CD4-positive, alpha-beta memory T cell (primary cell): ENCODE data around the gene ZNF619. TPM values are rescaled to one million over a fixed set of nuclear protein-coding genes. Genes with fewer than 3 reads are reported as not detected.
A peak's percentile ranks its signal among the peaks of the same experiment; 100 is the strongest.

ENCODE experiments used
- CTCF ChIA-PET: fragments of 350-600 bp; sonication (Branson Sonifier 250); formaldehyde crosslinking; loops from one replicate; lab custom pipeline; 2021; ENCODE audit warnings: inconsistent platforms; ENCODE audit not compliant: partially characterized antibody; lab: Charles Lee
- POLR2A ChIA-PET: fragments of 350-600 bp; sonication (Branson Sonifier 250); formaldehyde crosslinking; loops from one replicate; lab custom pipeline; 2021; ENCODE audit not compliant: partially characterized antibody; lab: Charles Lee
- DNase-seq, 5 donors: peaks; one replicate each; pipeline versions ENCODE4 v3.0.0 to v3.0.0-alpha.2; 2020 to 2022; ENCODE audit warnings: mixed read lengths in 1 of 5
- H3K27ac ChIP-seq: one replicate; pipeline ENCODE4 v1.7.0; 2013; ENCODE audit warnings: low read depth, low read length
- H3K27me3 ChIP-seq: 2 replicates; pipeline ENCODE4 v1.7.0; 2013; ENCODE audit warnings: mild to moderate bottlenecking, low read length, moderate library complexity; ENCODE audit not compliant: insufficient read depth
- H3K36me3 ChIP-seq: 2 replicates; pipeline ENCODE4 v1.7.0; 2013; ENCODE audit warnings: mild to moderate bottlenecking, low read length, moderate library complexity; ENCODE audit not compliant: insufficient read depth
- H3K4me1 ChIP-seq: 2 replicates; pipeline ENCODE4 v1.7.0; 2013; ENCODE audit warnings: mild to moderate bottlenecking, low read length, moderate library complexity; ENCODE audit not compliant: insufficient read depth
- H3K4me3 ChIP-seq, 2 donors: one replicate each; pipeline ENCODE4 v1.7.0; 2013; ENCODE audit warnings: low read length in 2 of 2, mild to moderate bottlenecking in 1 of 2
- H3K9me3 ChIP-seq, 2 donors: one replicate each; pipeline ENCODE4 v1.7.0; 2013; ENCODE audit warnings: low read length in 2 of 2, control low read depth in 1 of 2; ENCODE audit not compliant: control insufficient read depth in 1 of 2
- H3K27ac Mint-ChIP-seq, 7 donors: one replicate each; pipeline ENCODE4 v1.8.0; 2020 to 2021; ENCODE audit warnings: mixed read lengths in 7 of 7, mild to moderate bottlenecking in 6 of 7, inconsistent platforms in 3 of 7, moderate library complexity in 3 of 7
- H3K27me3 Mint-ChIP-seq, 2 donors: one replicate each; pipeline ENCODE4 v1.8.0; 2020 to 2021; ENCODE audit warnings: mixed read lengths in 2 of 2
- H3K36me3 Mint-ChIP-seq, 2 donors: one replicate each; pipeline ENCODE4 v1.8.0; 2020 to 2021; ENCODE audit warnings: mixed read lengths in 2 of 2, inconsistent platforms in 1 of 2, mild to moderate bottlenecking in 1 of 2
- H3K4me1 Mint-ChIP-seq, 4 donors: one replicate each; pipeline ENCODE4 v1.8.0; 2020 to 2021; ENCODE audit warnings: mixed read lengths in 4 of 4, mild to moderate bottlenecking in 1 of 4
- H3K4me3 Mint-ChIP-seq, 8 donors: one replicate each; pipeline ENCODE4 v1.8.0; 2020 to 2021; ENCODE audit warnings: mixed read lengths in 8 of 8, mild to moderate bottlenecking in 7 of 8, moderate library complexity in 6 of 8, inconsistent platforms in 3 of 8
- H3K9me3 Mint-ChIP-seq, 8 donors: one replicate each; pipeline ENCODE4 v1.8.0; 2020 to 2021; ENCODE audit warnings: mixed read lengths in 8 of 8, mild to moderate bottlenecking in 5 of 8, inconsistent platforms in 3 of 8, moderate library complexity in 1 of 8
- intact Hi-C: fragments of 100-400 bp; cut with micrococcal nuclease; formaldehyde crosslinking; loops from one replicate; pipeline ENCODE4 v1.15.1; 2023
- polyA plus RNA-seq, 2 donors: library from polyadenylated mRNA; unstranded; fragments of 300-500 nt; fragmentation: Illumina TruSeq; gene quantifications; one replicate each; pipeline ENCODE4 v1.2.3, GENCODE V29; 2021
- total RNA-seq, 2 experiments: library from RNA; stranded (reverse); gene quantifications; one replicate each; pipeline ENCODE4 v1.2.3, GENCODE V29; 2021

ZNF619 gene
- total and polyA plus RNA-seq, 4 experiments from 2014 or later = 2.3 to 16.6 (median 8.5) TPM

- Histone ChIP-seq H3K27me3 (no peaks in the 10 kb centered on the region), H3K4me1 (peaks cover 23% of the 10 kb centered on the region), H3K36me3 (peaks cover 5% of the 10 kb centered on the region), H3K4me3 (no peak overlapping the region), H3K27ac (no peak overlapping the region), H3K9me3 (no peaks in the 10 kb centered on the region)
- H3K27ac Mint-ChIP-seq = peak overlapping the region in 4 of 7 donors; percentile 75 to 99 (median 96)
- CTCF ChIA-PET = interaction anchor here (0.9 to 2.7 kb wide), 4 partner anchors 54 to 143 kb away, joined by 3 to 10 read pairs (median 6); partner anchors contain the start of genes ZNF620 and ZNF621
- peaks cover 16 to 35% (median 25%) of the 10 kb centered on the region in 4 donors for H3K4me1 Mint-ChIP-seq
- POLR2A ChIA-PET = interaction anchor here (0.6 to 2.7 kb wide), 7 partner anchors 13 to 1046 kb away, joined by 3 to 22 read pairs (median 3); partner anchors contain the start of genes ZNF619 and ZNF620
- H3K36me3 Mint-ChIP-seq = peaks cover 4 to 13% of the 10 kb centered on the region in 2 donors
- H3K9me3 Mint-ChIP-seq = no peaks in the 10 kb centered on the region
- peak overlapping the region in 4 of 8 donors; percentile 12 to 96 (median 54) for H3K4me3 Mint-ChIP-seq
- intact Hi-C loops = loop anchor here (5.0 to 10.0 kb wide), 2 partner anchors 1067 to 1561 kb away; partner anchors contain the start of gene SLC25A38
- no peak for DNase-seq
- no peaks in the 10 kb centered on the region for H3K27me3 Mint-ChIP-seq
Measured at GRCh38 chr3:40451551-40451950, 25.4 kb upstream of the ZNF619 start.

GRCh38 chr3:40452057-40452456 lies 24.9 kb upstream of the ZNF619 start:
- Mint-ChIP-seq H3K36me3 (peaks cover under 1 to 17% of the 10 kb centered on the region in 2 donors), H3K4me3 (peak overlapping the region in 7 of 8 donors; percentile 88 to 98 (median 93)), H3K27me3 (no peaks in the 10 kb centered on the region), H3K9me3 (peaks cover 0 to 3% (median 0%) of the 10 kb centered on the region in 8 donors), H3K27ac (peak overlapping the region; percentile 47 to 100 (median 99)), H3K4me1 (peaks cover 18 to 40% (median 29%) of the 10 kb centered on the region in 4 donors)
- peaks cover 5% of the 10 kb centered on the region for H3K36me3 ChIP-seq
- ChIA-PET POLR2A (interaction anchor here (0.8 to 3.3 kb wide), 11 partner anchors 12 to 1510 kb away, joined by 3 to 38 read pairs (median 12); partner anchors contain the start of genes CTNNB1, EIF1B, ZNF619 and ZNF620), CTCF (interaction anchor here (1.0 to 2.7 kb wide), 4 partner anchors 31 to 143 kb away, joined by 3 to 10 read pairs (median 6); partner anchors contain the start of genes ZNF620 and ZNF621)
- H3K4me1 ChIP-seq = peaks cover 25% of the 10 kb centered on the region
- intact Hi-C loops = loop anchor here (2.0 to 10.0 kb wide), 3 partner anchors 747 to 1560 kb away; partner anchors contain the start of genes CTNNB1 and SLC25A38
- DNase-seq = no peak
- peak overlapping the region; percentile 93 for H3K27ac ChIP-seq
- peak overlapping the region; percentile 80 to 81 for H3K4me3 ChIP-seq
- H3K9me3 ChIP-seq = no peaks in the 10 kb centered on the region
- H3K27me3 ChIP-seq = no peaks in the 10 kb centered on the region

- H3K4me3 ChIP-seq = peak overlapping the region; percentile 80 to 81
Measured at GRCh38 chr3:40452562-40452875, 24.4 kb upstream of the ZNF619 start.

GRCh38 chr3:40452876-40453730 lies 23.8 kb upstream of the ZNF619 start:
- peak overlapping the region; percentile 93 for H3K27ac ChIP-seq
- H3K36me3 Mint-ChIP-seq = peaks cover 4 to 22% of the 10 kb centered on the region in 2 donors
- peak; percentile 92 to 99 (median 96) for DNase-seq
- POLR2A ChIA-PET = interaction anchor here (0.8 to 3.3 kb wide), 13 partner anchors 11 to 1562 kb away, joined by 3 to 38 read pairs (median 10); partner anchors contain the start of genes CTNNB1, EIF1B, ZNF619 and ZNF620
- H3K9me3 Mint-ChIP-seq = peaks cover 0 to 4% (median 0%) of the 10 kb centered on the region in 8 donors
- H3K27ac Mint-ChIP-seq = peak overlapping the region; percentile 93 to 100 (median 99)
- peaks cover 5% of the 10 kb centered on the region for H3K36me3 ChIP-seq
- no peaks in the 10 kb centered on the region for H3K27me3 ChIP-seq
- peaks cover 30% of the 10 kb centered on the region for H3K4me1 ChIP-seq
- no peaks in the 10 kb centered on the region for H3K9me3 ChIP-seq
- intact Hi-C loops = loop anchor here (1.0 to 10.0 kb wide), 8 partner anchors 24 to 1559 kb away; partner anchors contain the start of genes CTNNB1, EIF1B, RPSA and SLC25A38
- CTCF ChIA-PET = interaction anchor here (1.0 to 2.7 kb wide), 6 partner anchors 30 to 145 kb away, joined by 3 to 10 read pairs (median 4); partner anchors contain the start of gene ZNF620
- peak overlapping the region; percentile 88 to 98 (median 94) for H3K4me3 Mint-ChIP-seq
- peak overlapping the region; percentile 80 to 81 for H3K4me3 ChIP-seq
- peaks cover 23 to 47% (median 35%) of the 10 kb centered on the region in 4 donors for H3K4me1 Mint-ChIP-seq
- H3K27me3 Mint-ChIP-seq = no peaks in the 10 kb centered on the region

More at GRCh38 chr3:40452562-40452875, 24.4 kb upstream of the ZNF619 start:
- peak overlapping the region; percentile 93 for H3K27ac ChIP-seq
- Mint-ChIP-seq H3K27me3 (no peaks in the 10 kb centered on the region), H3K4me1 (peaks cover 19 to 42% (median 31%) of the 10 kb centered on the region in 4 donors), H3K4me3 (peak overlapping the region; percentile 88 to 98 (median 94)), H3K9me3 (peaks cover 0 to 4% (median 0%) of the 10 kb centered on the region in 8 donors), H3K27ac (peak overlapping the region; percentile 93 to 100 (median 99)), H3K36me3 (peaks cover 0 to 18% of the 10 kb centered on the region in 2 donors)
- no peak for DNase-seq
- intact Hi-C loops = loop anchor here (2.0 to 10.0 kb wide), 3 partner anchors 746 to 1560 kb away; partner anchors contain the start of genes CTNNB1 and SLC25A38
- POLR2A ChIA-PET = interaction anchor here (0.8 to 3.3 kb wide), 12 partner anchors 12 to 1562 kb away, joined by 3 to 38 read pairs (median 11); partner anchors contain the start of genes CTNNB1, EIF1B, ZNF619 and ZNF620
- CTCF ChIA-PET = interaction anchor here (1.0 to 2.7 kb wide), 4 partner anchors 31 to 144 kb away, joined by 3 to 10 read pairs (median 6); partner anchors contain the start of gene ZNF620
- no peaks in the 10 kb centered on the region for H3K27me3 ChIP-seq
- peaks cover 25% of the 10 kb centered on the region for H3K4me1 ChIP-seq
- H3K36me3 ChIP-seq = peaks cover 5% of the 10 kb centered on the region
- H3K9me3 ChIP-seq = no peaks in the 10 kb centered on the region

- Histone ChIP-seq H3K4me1 (peaks cover 38% of the 10 kb centered on the region), H3K27ac (peak overlapping the region; percentile 93), H3K9me3 (no peaks in the 10 kb centered on the region), H3K4me3 (no peak overlapping the region), H3K27me3 (no peaks in the 10 kb centered on the region), H3K36me3 (peaks cover 11% of the 10 kb centered on the region)
- peaks cover 0 to 4% (median 0%) of the 10 kb centered on the region in 8 donors for H3K9me3 Mint-ChIP-seq
- ChIA-PET POLR2A (interaction anchor here (0.7 to 3.3 kb wide), 9 partner anchors 10 to 745 kb away, joined by 3 to 38 read pairs (median 13); partner anchors contain the start of genes CTNNB1, EIF1B, ZNF619 and ZNF620), CTCF (interaction anchor here (1.0 to 2.7 kb wide), 4 partner anchors 52 to 146 kb away, joined by 3 to 10 read pairs (median 4); partner anchors contain the start of gene ZNF620)
- H3K36me3 Mint-ChIP-seq = peaks cover 10 to 30% of the 10 kb centered on the region in 2 donors
- intact Hi-C loops = loop anchor here (1.0 to 10.0 kb wide), 8 partner anchors 23 to 1558 kb away; partner anchors contain the start of genes CTNNB1, EIF1B, RPSA and SLC25A38
- H3K27ac Mint-ChIP-seq = peak overlapping the region in 6 of 7 donors; percentile 46 to 99 (median 96)
- DNase-seq = no peak
- no peaks in the 10 kb centered on the region for H3K27me3 Mint-ChIP-seq
- peaks cover 30 to 56% (median 39%) of the 10 kb centered on the region in 4 donors for H3K4me1 Mint-ChIP-seq
- peak overlapping the region in 7 of 8 donors; percentile 88 to 98 (median 93) for H3K4me3 Mint-ChIP-seq
Measured at GRCh38 chr3:40453933-40454332, 23.0 kb upstream of the ZNF619 start.

- ChIA-PET CTCF (no interaction called here), POLR2A (interaction anchor here (3.3 kb wide), 1 partner anchor 70 kb away, joined by 38 read pairs; the partner anchor contains the start of gene ZNF621)
- Mint-ChIP-seq H3K27me3 (no peaks in the 10 kb centered on the region), H3K36me3 (peaks cover 17 to 38% of the 10 kb centered on the region in 2 donors), H3K4me1 (peaks cover 32 to 64% (median 43%) of the 10 kb centered on the region in 4 donors), H3K27ac (peak overlapping the region in 3 of 7 donors; percentile 72 to 89 (median 87)), H3K9me3 (peaks cover 0 to 4% (median 0%) of the 10 kb centered on the region in 8 donors), H3K4me3 (peak overlapping the region in 4 of 8 donors; percentile 88 to 96 (median 92))
- no peak overlapping the region for H3K4me3 ChIP-seq
- intact Hi-C loops = loop anchor here (10.0 kb wide), 1 partner anchor 1071 kb away; the partner anchor contains the start of gene SLC25A38
- no peaks in the 10 kb centered on the region for H3K27me3 ChIP-seq
- peaks cover 21% of the 10 kb centered on the region for H3K36me3 ChIP-seq
- peaks cover 47% of the 10 kb centered on the region for H3K4me1 ChIP-seq
- H3K9me3 ChIP-seq = no peaks in the 10 kb centered on the region
- no peak overlapping the region for H3K27ac ChIP-seq
- DNase-seq = no peak
Measured at GRCh38 chr3:40455328-40455727, 21.6 kb upstream of the ZNF619 start.
